Astrocyte (in vitro differentiated cells and primary cell): ENCODE data around the gene AP4E1.

Experiments
- CTCF ChIP-seq: IDR thresholded peaks from 2 replicates; pipeline ENCODE4 v1.5.1; 2011; ENCODE audit warnings: low read depth, mild to moderate bottlenecking, inconsistent platforms, low read length, moderate library complexity; ENCODE audit not compliant: insufficient read depth
- EZH2 ChIP-seq: IDR thresholded peaks from 2 replicates; pipeline ENCODE4 v1.6.1; 2012; ENCODE audit warnings: mild to moderate bottlenecking, low read length, inconsistent platforms; ENCODE audit not compliant: insufficient read depth

GRCh38 chr15:50929062-50929461, 20.6 kb downstream of the AP4E1 start:
- TF ChIP-seq CTCF (no peak), EZH2 (no peak)
